ENCODE results near the gene MAGI3. TPM values are rescaled to one million over a fixed set of nuclear protein-coding genes. Genes with fewer than 3 reads are reported as not detected.

The MAGI3 gene
- total and polyA plus RNA-seq, 2 donors (not counting 1 experiment from before 2014, with no cell fraction given): 5.1 to 9.2 TPM

- Histone ChIP-seq H3K9me3 (ENCODE audit: control insufficient read depth, insufficient read depth, low read depth, low read length) (no peaks in the 10 kb centered on the region), H4K20me1 (ENCODE audit: control insufficient read depth, extremely low read depth, insufficient read depth, low read length) (no peaks in the 10 kb centered on the region), H3K36me3 (ENCODE audit: control insufficient read depth, insufficient read depth, low read length) (no peaks in the 10 kb centered on the region), H3K79me2 (ENCODE audit: control insufficient read depth, insufficient read depth, low read length) (no peaks in the 10 kb centered on the region), H3K4me1 (ENCODE audit: control insufficient read depth, extremely low read depth, insufficient read depth, low read length) (peaks cover 6% of the 10 kb centered on the region), H3K4me2 (ENCODE audit: extremely low read depth, insufficient read depth, low read length) (no peak overlapping the region), H2AFZ (ENCODE audit: low read length) (no peak overlapping the region), H3K9ac (ENCODE audit: insufficient read depth, low read length) (no peak overlapping the region), H3K4me3 (replicated peaks in 1 of 4; ENCODE audit: control extremely low read depth in 1 of 4, insufficient read depth in 1 of 4, low read depth in 3 of 4, low read length in 4 of 4) (no peak overlapping the region), H3K27me3 (ENCODE audit: control insufficient read depth, insufficient read depth, low read length) (no peaks in the 10 kb centered on the region), H3K27ac (ENCODE audit: insufficient read depth, low read length) (no peak overlapping the region)
- no peak for DNase-seq (ENCODE audit: low read depth in 2 of 2)
- no peak for TF ChIP-seq CTCF (conservative IDR thresholded peaks at IDR 0.05 in 1 of 2, IDR thresholded peaks at IDR 0.05 in 1 of 2; ENCODE audit: low read depth in 1 of 2, low read length in 2 of 2)
- TF ChIP-seq EZH2 (IDR thresholded peaks at IDR 0.05; ENCODE audit: low read length, missing control alignments): no peak
Observed at GRCh38 chr1:113517983-113518382, 127.7 kb downstream of the MAGI3 start.

- no peak overlapping the region for H2AFZ ChIP-seq (ENCODE audit: low read length)
- H3K79me2 ChIP-seq (ENCODE audit: control insufficient read depth, insufficient read depth, low read length): no peaks in the 10 kb centered on the region
- H3K36me3 ChIP-seq (ENCODE audit: control insufficient read depth, insufficient read depth, low read length): no peaks in the 10 kb centered on the region
- H3K9ac ChIP-seq (ENCODE audit: insufficient read depth, low read length): no peak overlapping the region
- H3K27me3 ChIP-seq (ENCODE audit: control insufficient read depth, insufficient read depth, low read length): no peaks in the 10 kb centered on the region
- H3K4me2 ChIP-seq (ENCODE audit: extremely low read depth, insufficient read depth, low read length): peak overlapping the region; percentile 35
- no peak overlapping the region for H3K27ac ChIP-seq (ENCODE audit: insufficient read depth, low read length)
- peaks cover 6% of the 10 kb centered on the region for H3K4me1 ChIP-seq (ENCODE audit: control insufficient read depth, extremely low read depth, insufficient read depth, low read length)
- H3K4me3 ChIP-seq (replicated peaks in 1 of 4; ENCODE audit: control extremely low read depth in 1 of 4, insufficient read depth in 1 of 4, low read depth in 3 of 4, low read length in 4 of 4): no peak overlapping the region
- no peaks in the 10 kb centered on the region for H4K20me1 ChIP-seq (ENCODE audit: control insufficient read depth, extremely low read depth, insufficient read depth, low read length)
- no peaks in the 10 kb centered on the region for H3K9me3 ChIP-seq (ENCODE audit: control insufficient read depth, insufficient read depth, low read depth, low read length)
- peak; percentile 18 to 66 for DNase-seq (ENCODE audit: low read depth in 2 of 2)
- TF ChIP-seq EZH2 (IDR thresholded peaks at IDR 0.05; ENCODE audit: low read length, missing control alignments) (no peak), CTCF (conservative IDR thresholded peaks at IDR 0.05 in 1 of 2, IDR thresholded peaks at IDR 0.05 in 1 of 2; ENCODE audit: low read depth in 1 of 2, low read length in 2 of 2) (no peak)
Observed at GRCh38 chr1:113519556-113519955, 129.2 kb downstream of the MAGI3 start.

GRCh38 chr1:113530021-113530420 is 139.7 kb downstream of the MAGI3 start:
- no peak overlapping the region for H2AFZ ChIP-seq (ENCODE audit: low read length)
- TF ChIP-seq CTCF (conservative IDR thresholded peaks at IDR 0.05 in 1 of 2, IDR thresholded peaks at IDR 0.05 in 1 of 2; ENCODE audit: low read depth in 1 of 2, low read length in 2 of 2) (no peak), EZH2 (IDR thresholded peaks at IDR 0.05; ENCODE audit: low read length, missing control alignments) (no peak)
- H3K79me2 ChIP-seq (ENCODE audit: control insufficient read depth, insufficient read depth, low read length): no peaks in the 10 kb centered on the region
- H3K4me3 ChIP-seq (replicated peaks in 1 of 4; ENCODE audit: control extremely low read depth in 1 of 4, insufficient read depth in 1 of 4, low read depth in 3 of 4, low read length in 4 of 4): no peak overlapping the region
- no peaks in the 10 kb centered on the region for H3K27me3 ChIP-seq (ENCODE audit: control insufficient read depth, insufficient read depth, low read length)
- no peaks in the 10 kb centered on the region for H3K9me3 ChIP-seq (ENCODE audit: control insufficient read depth, insufficient read depth, low read depth, low read length)
- no peak for DNase-seq (ENCODE audit: low read depth in 2 of 2)
- H3K27ac ChIP-seq (ENCODE audit: insufficient read depth, low read length): no peak overlapping the region
- no peak overlapping the region for H3K4me2 ChIP-seq (ENCODE audit: extremely low read depth, insufficient read depth, low read length)
- no peaks in the 10 kb centered on the region for H3K4me1 ChIP-seq (ENCODE audit: control insufficient read depth, extremely low read depth, insufficient read depth, low read length)
- H3K9ac ChIP-seq (ENCODE audit: insufficient read depth, low read length): no peak overlapping the region
- H3K36me3 ChIP-seq (ENCODE audit: control insufficient read depth, insufficient read depth, low read length): no peaks in the 10 kb centered on the region
- no peaks in the 10 kb centered on the region for H4K20me1 ChIP-seq (ENCODE audit: control insufficient read depth, extremely low read depth, insufficient read depth, low read length)
